GM12891 (cell line): ENCODE results near the gene FNDC3B.

Experiments used
- PAX5 ChIP-seq: IDR thresholded peaks from 2 replicates; pipeline ENCODE4 v1.6.1; 2011; ENCODE audit warnings: low read length, moderate library complexity, mild to moderate bottlenecking; ENCODE audit not compliant: insufficient read depth, severe bottlenecking
- POLR2A ChIP-seq: IDR thresholded peaks from 2 replicates; pipeline ENCODE4 v1.6.1; 2011; ENCODE audit warnings: low read depth, low read length, control low read depth
- POLR2AphosphoS5 ChIP-seq: IDR thresholded peaks from 2 replicates; pipeline ENCODE4 v1.6.1; 2011; ENCODE audit warnings: low read depth, low read length, control low read depth
- POU2F2 ChIP-seq: IDR thresholded peaks from 2 replicates; pipeline ENCODE4 v1.6.1; 2011; ENCODE audit warnings: low read depth, mild to moderate bottlenecking, control low read depth, low read length, moderate library complexity
- SPI1 ChIP-seq: IDR thresholded peaks from 2 replicates; pipeline ENCODE4 v1.6.1; 2011; ENCODE audit warnings: low read depth, low read length, control low read depth

- no peak for TF ChIP-seq POLR2A
- no peak for TF ChIP-seq SPI1
- no peak for TF ChIP-seq PAX5
- TF ChIP-seq POU2F2: no peak
- TF ChIP-seq POLR2AphosphoS5: no peak
Observed at GRCh38 chr3:172110127-172110779, 70.9 kb downstream of the FNDC3B start.
